Natural killer cell (primary cell): ENCODE measurements around the gene HM13. TPM values are rescaled to one million over a fixed set of nuclear protein-coding genes. Genes with fewer than 3 reads are reported as not detected.

Experiments used
- ATAC-seq, 3 donors: fragments of 150-1000 bp in 2 of 3; fragments of 200-7000 bp in 1 of 3; cut with Tn5 transposase; 1 replicate in 1 of 3; 2 replicates in 2 of 3; pipeline ENCODE4 v1.10.0; 2021; ENCODE audit warnings: mild to moderate bottlenecking in 2 of 3, moderate library complexity in 2 of 3
- DNase-seq, 2 donors: peaks; one replicate each; pipeline versions ENCODE4 v3.0.0 to v3.0.0-alpha.2; 2013 to 2021; ENCODE audit warnings: mixed read lengths in 1 of 2
- H3K27ac ChIP-seq: one replicate; pipeline ENCODE4 v1.5.1; 2013; ENCODE audit warnings: mild to moderate bottlenecking, low read length
- H3K27me3 ChIP-seq: one replicate; pipeline ENCODE4 v1.6.1; 2013; ENCODE audit warnings: low read length; ENCODE audit not compliant: control insufficient read depth, insufficient read depth
- H3K36me3 ChIP-seq: one replicate; pipeline ENCODE4 v1.6.1; 2013; ENCODE audit warnings: low read length; ENCODE audit not compliant: control insufficient read depth, insufficient read depth
- H3K4me1 ChIP-seq: one replicate; pipeline ENCODE4 v1.6.1; 2013; ENCODE audit warnings: low read length; ENCODE audit not compliant: control insufficient read depth, insufficient read depth
- H3K4me3 ChIP-seq: one replicate; pipeline ENCODE4 v1.5.1; 2013; ENCODE audit warnings: low read length
- H3K9me3 ChIP-seq: one replicate; pipeline ENCODE4 v1.6.1; 2013; ENCODE audit warnings: low read length; ENCODE audit not compliant: control insufficient read depth, insufficient read depth
- H3K27ac Mint-ChIP-seq, 2 donors: one replicate each; pipeline ENCODE4 v1.8.0; 2022; ENCODE audit warnings: mild to moderate bottlenecking in 2 of 2, mixed read lengths in 2 of 2, moderate library complexity in 1 of 2
- H3K27me3 Mint-ChIP-seq, 2 donors: one replicate each; pipeline ENCODE4 v1.8.0; 2022; ENCODE audit warnings: low read depth in 2 of 2, mixed read lengths in 2 of 2
- H3K36me3 Mint-ChIP-seq: one replicate; pipeline ENCODE4 v1.8.0; 2022; ENCODE audit warnings: mixed read lengths
- H3K4me1 Mint-ChIP-seq, 2 donors: one replicate each; pipeline ENCODE4 v1.8.0; 2022; ENCODE audit warnings: mixed read lengths in 2 of 2
- H3K4me3 Mint-ChIP-seq: one replicate; pipeline ENCODE4 v1.8.0; 2022; ENCODE audit warnings: mild to moderate bottlenecking, moderate library complexity, mixed read lengths
- H3K9me3 Mint-ChIP-seq, 2 donors: one replicate each; pipeline ENCODE4 v1.8.0; 2022; ENCODE audit warnings: mixed read lengths in 2 of 2
- WGBS: methylation state at CpG from one replicate; pipeline ENCODE4 v1.1.7; 2013; ENCODE audit warnings: missing lambda C conversion rate; ENCODE audit not compliant: insufficient coverage; 5-methylcytosine and 5-hydroxymethylcytosine counted together
- intact Hi-C: fragments of 100-400 bp; cut with micrococcal nuclease; formaldehyde crosslinking; loops from one replicate; pipeline ENCODE4 v1.14.2; 2022
- total RNA-seq, 4 donors: library from RNA; stranded (reverse); fragments of 120-200 nt in 1 of 4; gene quantifications; one replicate each; pipeline versions ENCODE4 v1.2.3 to v1.2.4, GENCODE V29; 2013 to 2022
- TF ChIP-seq, protein P1 (sequence below): fragments of 200-600 bp; IDR thresholded peaks from one replicate; pipeline ENCODE4 v1.8.0; 2022; ENCODE audit warnings: antibody characterized with exemption

HM13 gene
- total RNA-seq, 3 donors from 2014 or later (not counting 1 experiment from before 2014, with no cell fraction given), result 97.5 to 135 (median 104) TPM

DNA sequence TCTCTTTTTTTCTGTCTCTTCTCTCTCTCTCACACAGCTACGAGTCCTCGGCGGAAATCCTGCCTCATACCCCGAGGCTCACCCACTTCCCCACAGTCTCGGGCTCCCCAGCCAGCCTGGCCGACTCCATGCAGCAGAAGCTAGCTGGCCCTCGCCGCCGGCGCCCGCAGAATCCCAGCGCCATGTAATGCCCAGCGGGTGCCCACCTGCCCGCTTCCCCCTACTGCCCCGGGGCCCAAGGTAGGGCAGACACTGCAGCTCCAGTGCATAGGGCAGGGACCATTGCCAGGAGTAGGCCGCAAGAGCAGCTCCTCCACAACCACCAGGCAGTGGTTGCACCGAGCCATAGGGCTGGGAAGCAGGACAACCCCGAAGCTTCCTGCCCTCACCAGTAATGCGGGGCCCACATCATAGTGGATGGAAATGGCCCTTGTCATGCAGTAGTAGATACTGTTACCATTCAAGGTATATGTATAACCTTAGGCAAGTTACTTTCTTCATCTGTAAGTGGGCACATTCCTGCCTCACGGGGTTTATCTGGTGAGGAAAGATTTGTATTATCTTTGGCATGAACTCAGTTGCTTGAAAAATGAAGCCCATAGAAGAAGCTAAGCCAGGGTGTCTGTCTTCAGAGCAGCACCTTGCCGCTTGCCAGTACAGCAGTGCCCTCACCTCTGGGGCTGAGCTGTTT is 53.9 kb downstream of the HM13 start:
- TF ChIP-seq, protein P1, sequence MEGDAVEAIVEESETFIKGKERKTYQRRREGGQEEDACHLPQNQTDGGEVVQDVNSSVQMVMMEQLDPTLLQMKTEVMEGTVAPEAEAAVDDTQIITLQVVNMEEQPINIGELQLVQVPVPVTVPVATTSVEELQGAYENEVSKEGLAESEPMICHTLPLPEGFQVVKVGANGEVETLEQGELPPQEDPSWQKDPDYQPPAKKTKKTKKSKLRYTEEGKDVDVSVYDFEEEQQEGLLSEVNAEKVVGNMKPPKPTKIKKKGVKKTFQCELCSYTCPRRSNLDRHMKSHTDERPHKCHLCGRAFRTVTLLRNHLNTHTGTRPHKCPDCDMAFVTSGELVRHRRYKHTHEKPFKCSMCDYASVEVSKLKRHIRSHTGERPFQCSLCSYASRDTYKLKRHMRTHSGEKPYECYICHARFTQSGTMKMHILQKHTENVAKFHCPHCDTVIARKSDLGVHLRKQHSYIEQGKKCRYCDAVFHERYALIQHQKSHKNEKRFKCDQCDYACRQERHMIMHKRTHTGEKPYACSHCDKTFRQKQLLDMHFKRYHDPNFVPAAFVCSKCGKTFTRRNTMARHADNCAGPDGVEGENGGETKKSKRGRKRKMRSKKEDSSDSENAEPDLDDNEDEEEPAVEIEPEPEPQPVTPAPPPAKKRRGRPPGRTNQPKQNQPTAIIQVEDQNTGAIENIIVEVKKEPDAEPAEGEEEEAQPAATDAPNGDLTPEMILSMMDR, result no peak
- no peak for ATAC-seq
- H3K4me3 ChIP-seq, result no peak overlapping the region
- H3K4me1 ChIP-seq, result peaks cover 20% of the 10 kb centered on the region
- H3K36me3 Mint-ChIP-seq, result no peaks in the 10 kb centered on the region
- peaks cover 20 to 33% of the 10 kb centered on the region in 2 donors for H3K4me1 Mint-ChIP-seq
- H3K27ac Mint-ChIP-seq, result peak overlapping the region; percentile 39 to 69
- intact Hi-C loops, result no loop called here
- no peaks in the 10 kb centered on the region for H3K9me3 Mint-ChIP-seq
- DNase-seq, result no peak
- H3K27me3 Mint-ChIP-seq, result no peaks in the 10 kb centered on the region
- H3K36me3 ChIP-seq, result peaks cover 24% of the 10 kb centered on the region
- H3K9me3 ChIP-seq, result no peaks in the 10 kb centered on the region
- no peak overlapping the region for H3K27ac ChIP-seq
- 72% methylated on average over 21 of the region's 21 CpGs for WGBS
- H3K27me3 ChIP-seq, result no peaks in the 10 kb centered on the region
- H3K4me3 Mint-ChIP-seq, result no peak overlapping the region

DNA sequence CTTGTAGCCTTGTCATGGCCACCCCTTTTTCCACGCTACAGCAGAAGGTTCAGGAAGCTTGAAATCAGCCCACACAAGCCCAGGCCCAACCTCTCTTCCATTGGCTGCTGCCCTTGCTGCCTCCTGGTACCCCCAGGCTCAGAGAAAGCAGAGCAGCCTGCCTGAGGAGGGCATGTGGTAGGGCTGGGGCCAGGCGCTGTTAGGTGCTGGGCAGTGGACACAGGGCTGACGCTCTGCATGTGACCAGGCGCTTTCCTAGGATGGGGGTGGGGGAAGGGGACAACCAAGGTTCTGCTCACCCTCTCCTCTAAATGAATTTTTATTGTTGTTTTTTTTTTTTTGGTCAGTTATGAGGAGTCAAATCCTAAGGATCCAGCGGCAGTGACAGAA is 54.5 kb downstream of the HM13 start:
- 92% methylated on average over 5 of the region's 5 CpGs for WGBS
- Histone ChIP-seq H3K27me3 (no peaks in the 10 kb centered on the region), H3K27ac (no peak overlapping the region), H3K4me1 (peaks cover 25% of the 10 kb centered on the region), H3K9me3 (no peaks in the 10 kb centered on the region), H3K4me3 (no peak overlapping the region), H3K36me3 (peaks cover 24% of the 10 kb centered on the region)
- DNase-seq, result no peak
- H3K4me1 Mint-ChIP-seq, result peaks cover 25 to 37% of the 10 kb centered on the region in 2 donors
- H3K36me3 Mint-ChIP-seq, result no peaks in the 10 kb centered on the region
- no peaks in the 10 kb centered on the region for H3K27me3 Mint-ChIP-seq
- no peak for ATAC-seq
- H3K9me3 Mint-ChIP-seq, result no peaks in the 10 kb centered on the region
- no peak overlapping the region for H3K27ac Mint-ChIP-seq
- no peak overlapping the region for H3K4me3 Mint-ChIP-seq
- TF ChIP-seq, protein P1, result no peak
- intact Hi-C loops, result loop anchor here (1.0 kb wide), 1 partner anchor 156 kb away; no protein-coding TSS in a partner anchor

DNA sequence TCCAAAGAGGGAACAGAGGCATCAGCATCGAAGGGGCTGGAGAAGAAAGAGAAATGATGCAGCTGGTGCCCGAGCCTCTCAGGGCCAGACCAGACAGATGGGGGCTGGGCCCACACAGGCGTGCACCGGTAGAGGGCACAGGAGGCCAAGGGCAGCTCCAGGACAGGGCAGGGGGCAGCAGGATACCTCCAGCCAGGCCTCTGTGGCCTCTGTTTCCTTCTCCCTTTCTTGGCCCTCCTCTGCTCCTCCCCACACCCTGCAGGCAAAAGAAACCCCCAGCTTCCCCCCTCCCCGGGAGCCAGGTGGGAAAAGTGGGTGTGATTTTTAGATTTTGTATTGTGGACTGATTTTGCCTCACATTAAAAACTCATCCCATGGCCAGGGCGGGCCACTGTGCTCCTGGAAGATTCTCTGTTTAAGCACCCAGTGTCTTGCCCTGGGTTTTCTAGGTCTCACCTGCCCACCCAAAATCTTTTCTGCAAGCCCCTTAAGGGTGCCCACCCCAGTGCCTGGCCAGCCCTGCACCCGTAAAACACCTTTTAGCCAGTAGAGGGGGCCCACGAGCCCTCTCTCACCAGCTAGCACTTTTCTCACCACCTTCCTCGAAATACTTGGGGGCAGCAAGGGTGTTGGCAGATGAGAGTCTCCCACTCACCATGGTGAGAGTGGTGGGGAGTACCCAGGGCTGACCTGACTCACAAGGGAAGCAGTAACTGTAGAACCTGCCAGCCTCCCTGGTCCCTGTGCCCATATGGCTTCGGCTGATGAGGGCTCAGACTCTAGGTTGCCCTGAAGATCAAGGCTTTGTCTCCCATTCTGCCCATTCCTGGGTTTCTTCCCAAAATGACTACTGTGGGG is 55.1 kb downstream of the HM13 start:
- Mint-ChIP-seq H3K4me1 (peaks cover 28 to 41% of the 10 kb centered on the region in 2 donors), H3K9me3 (no peaks in the 10 kb centered on the region), H3K27me3 (no peaks in the 10 kb centered on the region), H3K27ac (peak overlapping the region in 1 of 2 donors; percentile 67), H3K4me3 (no peak overlapping the region), H3K36me3 (no peaks in the 10 kb centered on the region)
- peaks cover 18% of the 10 kb centered on the region for H3K36me3 ChIP-seq
- TF ChIP-seq, protein P1, result peak; percentile 80
- DNase-seq (peak; percentile 67 to 77), ATAC-seq (peak; percentile 42 to 47 (median 42))
- no peaks in the 10 kb centered on the region for H3K27me3 ChIP-seq
- peaks cover 26% of the 10 kb centered on the region for H3K4me1 ChIP-seq
- no peak overlapping the region for H3K27ac ChIP-seq
- intact Hi-C loops, result loop anchor here (1.0 kb wide), 1 partner anchor 155 kb away; no protein-coding TSS in a partner anchor
- H3K9me3 ChIP-seq, result no peaks in the 10 kb centered on the region
- WGBS, result 52% methylated on average over 9 of the region's 10 CpGs
- no peak overlapping the region for H3K4me3 ChIP-seq
